GM19324 (cell line): ENCODE data around the gene MICB.
"Not testable (repeated sequence)": the region's sequence is repeated elsewhere in the genome, so short reads cannot be mapped to it uniquely, and the experiment has no call there.

Source experiments
- ATAC-seq: cut with Tn5 transposase; IDR thresholded peaks from one replicate; pipeline ENCODE4 v1.9.1; 2021; ENCODE audit warnings: mild to moderate bottlenecking, moderate library complexity; ENCODE audit not compliant: unreplicated experiment, low FRiP score

MICB gene

GRCh38 chr6:31535538-31536324 is 37.8 kb downstream of the MICB start:
- no peak for ATAC-seq

- ATAC-seq, result no peak
Observed at GRCh38 chr6:31538805-31539400, 41.0 kb downstream of the MICB start.

- no peak for ATAC-seq
Observed at GRCh38 chr6:31540640-31541039, 42.7 kb downstream of the MICB start.

DNA sequence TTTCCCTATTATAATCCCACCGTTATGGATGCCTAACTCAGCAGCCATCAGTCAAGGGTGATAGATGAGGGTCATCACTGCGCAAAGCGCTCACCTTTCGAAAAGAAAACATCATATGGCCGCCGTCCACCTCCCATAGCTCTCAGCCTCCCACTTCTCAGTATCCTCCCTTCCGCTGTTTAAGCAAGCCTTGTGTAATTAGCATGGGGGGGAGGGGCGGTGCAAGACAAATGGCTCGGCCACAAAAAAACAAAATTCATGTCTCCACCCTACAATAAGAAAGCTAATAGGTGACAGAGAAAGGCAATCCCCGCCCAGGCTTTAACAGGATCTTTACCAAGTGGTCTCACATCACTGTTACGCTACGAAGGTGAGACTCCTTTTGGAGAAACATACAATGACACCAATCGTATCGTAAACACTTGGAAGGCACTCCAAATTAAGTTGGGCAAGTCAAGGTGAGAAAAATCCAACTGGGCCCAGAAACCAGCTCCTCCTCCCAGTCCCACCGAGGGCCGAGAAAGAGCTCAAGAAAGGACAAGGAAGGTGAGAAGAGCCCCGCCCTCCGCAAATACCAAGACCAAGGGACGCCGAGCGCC is 43.2 kb downstream of the MICB start:
- peak; percentile 17 for ATAC-seq

GRCh38 chr6:31541658-31542521 is 43.9 kb downstream of the MICB start, which contains the start of gene DDX39B:
DDX39B (minus strand) TSS chr6:31542003; CDS start chr6:31540532, 1,471 bp downstream.
- peak; percentile 79 for ATAC-seq

DNA sequence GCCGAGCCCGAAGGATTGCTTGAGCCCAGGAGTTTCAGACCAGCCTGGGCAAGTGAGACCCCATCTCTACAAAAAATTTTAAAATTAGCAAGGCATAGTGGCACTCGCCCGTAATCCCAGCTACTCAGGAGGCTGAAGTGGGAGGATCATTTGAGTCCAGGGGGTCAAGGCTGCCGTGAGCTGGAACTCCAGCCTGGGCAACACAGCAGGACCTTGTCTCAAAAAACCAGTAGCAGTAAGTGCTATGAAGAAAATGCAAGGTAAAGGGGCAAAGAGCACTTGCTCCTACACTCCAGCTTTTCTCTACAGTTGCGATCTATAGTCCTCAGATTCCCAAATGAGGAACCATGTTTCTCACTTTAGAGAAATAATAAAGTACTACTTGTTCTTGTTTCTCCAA is 45.7 kb downstream of the MICB start:
- ATAC-seq, result no peak

DNA sequence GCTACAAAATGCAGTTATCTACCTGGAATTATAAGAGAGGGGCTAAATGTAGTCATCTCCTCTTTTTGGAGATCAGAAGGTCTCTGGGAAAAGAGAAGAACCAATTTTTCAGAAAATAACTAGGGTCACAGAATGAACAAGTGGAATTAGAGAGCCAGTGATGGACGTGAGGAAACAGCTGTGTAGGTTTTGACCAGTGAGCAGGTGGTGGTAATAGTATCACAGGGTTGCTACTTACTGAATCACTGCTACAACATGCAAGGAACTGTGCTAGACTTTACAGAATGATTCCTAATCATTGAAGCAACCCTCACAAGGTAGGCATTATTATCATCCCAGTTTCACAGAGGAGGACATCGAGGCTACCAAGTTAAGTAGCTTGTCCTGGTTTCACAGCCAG is 46.7 kb downstream of the MICB start:
- no peak for ATAC-seq

- no peak for ATAC-seq
Observed at GRCh38 chr6:31545291-31545690, 47.3 kb downstream of the MICB start.

DNA sequence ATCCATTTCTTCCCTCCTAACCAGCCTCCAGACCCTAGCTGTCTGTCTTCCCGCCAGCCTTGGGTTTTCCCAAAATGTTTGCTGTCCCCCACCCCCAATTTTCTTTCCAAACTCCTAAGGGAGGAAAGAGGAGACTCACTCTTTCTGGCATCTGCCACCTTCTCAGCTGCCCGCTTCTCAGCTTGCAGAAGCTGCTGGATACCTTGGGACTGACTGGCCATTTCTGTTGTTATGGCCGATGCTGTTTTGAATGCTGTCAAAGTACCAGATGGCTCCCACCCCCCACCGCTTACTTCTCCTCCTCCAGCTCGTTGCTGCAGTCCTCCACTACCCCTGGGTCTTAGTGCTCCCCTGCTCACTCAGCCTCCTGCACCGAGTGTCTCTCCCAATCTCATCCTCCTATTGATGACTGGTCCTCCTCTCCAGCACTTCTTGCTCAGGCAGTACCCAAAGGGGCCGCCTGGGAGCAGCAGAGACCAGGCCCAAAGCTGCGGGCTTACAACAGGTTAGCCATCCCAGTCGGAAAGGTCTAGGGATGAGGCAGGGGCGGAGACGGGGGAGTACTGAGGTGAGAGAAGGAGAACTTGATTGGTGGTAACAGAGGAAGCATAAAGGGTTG is 48.5 kb downstream of the MICB start, which contains the start of gene ATP6V1G2:
TSS of gene ATP6V1G2 (minus strand) at position 270 of the 619 bp plus-strand sequence. CDS start at position 221, 49 bp downstream.
- ATAC-seq, result no peak

DNA sequence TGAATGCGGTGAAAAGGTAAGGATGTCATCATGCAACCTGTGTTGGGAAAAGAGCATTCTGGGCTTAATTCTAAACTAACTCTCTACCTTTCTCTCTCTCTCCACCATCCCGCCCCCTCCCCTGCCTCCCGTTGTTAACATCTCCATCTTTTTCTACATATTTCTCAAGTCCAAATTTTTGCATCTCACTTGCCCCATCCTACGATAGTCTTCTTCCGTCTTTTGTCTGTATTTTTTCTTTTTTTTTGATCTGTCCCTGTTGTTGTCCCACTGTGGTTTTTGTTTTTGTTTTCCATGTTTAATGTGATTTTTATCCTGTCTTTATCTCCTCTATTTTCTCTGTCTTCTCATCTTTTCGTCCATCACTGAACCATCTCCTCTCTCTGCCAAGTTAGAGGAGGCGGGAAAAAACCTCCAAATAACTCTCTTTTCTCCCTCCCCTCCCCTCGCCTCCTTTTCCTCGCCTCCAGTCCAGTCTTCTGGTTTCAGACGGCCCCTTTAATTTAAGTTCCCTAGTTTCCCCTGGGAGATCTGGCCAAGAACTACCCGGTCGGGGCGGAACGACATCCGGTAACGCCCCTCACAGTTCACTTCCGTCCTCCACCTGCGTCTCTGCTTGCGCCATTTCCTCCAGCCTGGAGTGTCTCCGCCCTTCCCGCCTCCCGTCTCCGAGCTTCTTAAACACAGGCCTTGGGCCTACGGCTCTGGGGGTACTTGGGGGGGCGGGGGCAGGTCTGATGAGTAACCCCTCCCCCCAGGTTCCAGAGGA is 49.2 kb downstream of the MICB start, which contains the start of gene NFKBIL1:
TSS of gene NFKBIL1 (plus strand) at position 651 of the 769 bp plus-strand sequence. CDS start at position 738, 87 bp downstream.
- ATAC-seq, result peak; percentile 76

DNA sequence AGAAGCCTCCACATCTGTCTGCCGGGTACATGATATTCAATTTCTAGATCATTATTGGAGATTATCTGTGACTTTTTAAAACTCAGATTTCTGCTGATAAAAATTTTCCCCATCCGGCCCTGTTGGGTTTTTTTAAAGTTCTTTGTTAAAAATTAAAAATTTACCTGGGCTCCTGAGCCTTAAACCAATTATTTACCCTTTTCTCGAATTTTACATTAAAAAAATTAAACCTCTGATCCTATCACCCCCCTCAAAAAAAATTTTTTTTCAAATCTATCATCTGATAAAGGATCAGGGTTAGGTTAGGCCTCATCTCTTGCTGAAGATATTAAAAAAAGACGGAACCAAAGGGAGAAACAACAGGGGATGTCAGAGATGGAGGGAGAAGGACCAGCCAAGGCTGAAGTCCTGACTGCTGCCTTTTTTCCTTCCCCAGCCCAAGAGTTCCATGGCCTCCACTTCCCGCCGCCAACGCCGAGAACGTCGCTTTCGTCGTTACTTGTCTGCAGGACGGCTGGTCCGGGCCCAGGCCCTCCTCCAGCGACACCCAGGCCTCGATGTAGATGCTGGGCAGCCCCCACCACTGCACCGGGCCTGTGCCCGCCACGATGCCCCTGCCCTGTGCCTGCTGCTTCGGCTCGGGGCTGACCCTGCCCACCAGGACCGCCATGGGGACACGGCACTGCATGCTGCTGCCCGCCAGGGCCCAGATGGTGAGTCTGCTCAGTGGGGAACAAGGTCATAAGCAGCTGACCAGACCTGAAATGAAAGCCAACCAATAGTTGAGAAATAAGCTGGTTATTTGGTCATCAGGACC is 50.0 kb downstream of the MICB start:
- no peak for ATAC-seq

DNA sequence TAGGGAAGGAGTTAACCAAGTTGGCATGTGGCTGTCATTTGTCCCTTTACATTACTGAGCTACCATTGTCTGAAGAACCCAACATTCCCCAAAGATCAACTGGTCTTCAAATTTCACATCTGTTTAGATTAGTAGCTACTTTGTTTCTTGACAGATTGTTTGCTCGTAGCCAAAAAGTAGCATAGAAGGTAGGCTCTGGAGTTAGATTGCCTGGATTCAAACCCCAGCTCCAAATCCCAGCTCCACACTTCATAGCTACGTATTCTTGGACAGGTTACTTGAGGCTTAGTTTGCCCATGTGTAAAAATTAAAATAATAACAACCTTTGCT is 50.6 kb downstream of the MICB start:
- ATAC-seq, result no peak

DNA sequence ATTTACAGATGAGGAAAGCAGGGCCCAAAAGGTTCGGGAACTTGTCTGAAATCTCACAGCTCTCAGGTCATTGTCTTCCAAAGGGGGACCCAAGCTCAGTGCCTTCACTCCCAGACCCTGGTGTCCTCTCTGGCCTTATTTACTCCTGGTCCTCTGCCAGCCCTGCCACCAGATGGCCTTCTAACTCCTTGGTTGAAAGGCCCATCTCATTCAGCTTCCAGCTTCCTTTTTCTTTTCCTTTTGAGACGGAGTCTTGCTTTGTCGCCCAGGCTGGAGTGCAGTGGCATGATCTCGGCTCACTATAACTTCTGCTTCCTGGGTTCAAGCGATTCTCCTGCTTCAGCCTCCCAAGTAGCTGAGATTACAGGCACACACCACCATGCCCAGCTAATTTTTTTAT is 53.4 kb downstream of the MICB start:
- ATAC-seq, result not testable (repeated sequence)

GRCh38 chr6:31556307-31556706 is 58.4 kb downstream of the MICB start:
- no peak for ATAC-seq

DNA sequence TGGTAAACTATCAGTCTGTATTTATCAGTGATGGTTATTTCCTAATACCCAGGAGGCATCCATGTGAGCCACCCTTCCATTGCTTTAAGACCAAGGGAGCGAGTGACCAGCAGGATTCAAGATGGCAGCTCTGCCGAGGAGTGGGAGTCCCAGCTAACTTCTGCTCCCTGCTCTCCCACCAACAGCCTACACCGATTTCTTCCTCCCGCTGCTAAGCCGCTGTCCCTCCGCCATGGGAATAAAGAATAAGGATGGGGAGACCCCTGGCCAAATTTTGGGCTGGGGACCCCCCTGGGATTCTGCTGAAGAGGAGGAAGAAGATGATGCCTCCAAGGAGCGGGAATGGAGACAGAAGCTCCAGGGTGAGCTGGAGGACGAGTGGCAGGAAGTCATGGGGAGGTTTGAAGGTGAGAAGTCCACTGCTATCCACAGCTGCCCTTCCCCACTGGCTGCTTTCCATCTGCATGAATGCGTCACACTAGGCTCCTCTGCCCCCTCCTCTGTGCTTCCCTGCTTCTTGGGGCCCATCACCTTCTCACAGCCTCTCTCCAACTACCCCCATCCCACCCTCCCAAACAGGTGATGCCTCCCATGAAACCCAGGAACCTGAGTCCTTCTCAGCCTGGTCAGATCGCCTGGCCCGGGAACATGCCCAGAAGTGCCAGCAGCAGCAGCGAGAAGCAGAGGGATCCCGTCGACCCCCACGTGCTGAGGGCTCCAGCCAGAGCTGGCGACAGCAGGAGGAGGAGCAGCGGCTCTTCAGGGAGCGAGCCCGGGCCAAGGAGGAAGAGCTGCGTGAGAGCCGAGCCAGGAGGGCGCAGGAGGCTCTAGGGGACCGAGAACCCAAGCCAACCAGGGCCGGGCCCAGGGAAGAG is 59.7 kb downstream of the MICB start:
- no peak for ATAC-seq

DNA sequence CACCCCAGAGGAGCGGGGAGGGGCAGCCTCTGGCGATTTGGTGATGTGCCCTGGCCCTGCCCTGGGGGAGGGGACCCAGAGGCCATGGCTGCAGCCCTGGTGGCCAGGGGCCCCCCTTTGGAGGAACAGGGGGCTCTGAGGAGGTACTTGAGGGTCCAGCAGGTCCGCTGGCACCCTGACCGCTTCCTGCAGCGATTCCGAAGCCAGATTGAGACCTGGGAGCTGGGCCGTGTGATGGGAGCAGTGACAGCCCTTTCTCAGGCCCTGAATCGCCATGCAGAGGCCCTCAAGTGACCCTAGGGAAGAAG is 60.3 kb downstream of the MICB start:
- ATAC-seq, result no peak

DNA sequence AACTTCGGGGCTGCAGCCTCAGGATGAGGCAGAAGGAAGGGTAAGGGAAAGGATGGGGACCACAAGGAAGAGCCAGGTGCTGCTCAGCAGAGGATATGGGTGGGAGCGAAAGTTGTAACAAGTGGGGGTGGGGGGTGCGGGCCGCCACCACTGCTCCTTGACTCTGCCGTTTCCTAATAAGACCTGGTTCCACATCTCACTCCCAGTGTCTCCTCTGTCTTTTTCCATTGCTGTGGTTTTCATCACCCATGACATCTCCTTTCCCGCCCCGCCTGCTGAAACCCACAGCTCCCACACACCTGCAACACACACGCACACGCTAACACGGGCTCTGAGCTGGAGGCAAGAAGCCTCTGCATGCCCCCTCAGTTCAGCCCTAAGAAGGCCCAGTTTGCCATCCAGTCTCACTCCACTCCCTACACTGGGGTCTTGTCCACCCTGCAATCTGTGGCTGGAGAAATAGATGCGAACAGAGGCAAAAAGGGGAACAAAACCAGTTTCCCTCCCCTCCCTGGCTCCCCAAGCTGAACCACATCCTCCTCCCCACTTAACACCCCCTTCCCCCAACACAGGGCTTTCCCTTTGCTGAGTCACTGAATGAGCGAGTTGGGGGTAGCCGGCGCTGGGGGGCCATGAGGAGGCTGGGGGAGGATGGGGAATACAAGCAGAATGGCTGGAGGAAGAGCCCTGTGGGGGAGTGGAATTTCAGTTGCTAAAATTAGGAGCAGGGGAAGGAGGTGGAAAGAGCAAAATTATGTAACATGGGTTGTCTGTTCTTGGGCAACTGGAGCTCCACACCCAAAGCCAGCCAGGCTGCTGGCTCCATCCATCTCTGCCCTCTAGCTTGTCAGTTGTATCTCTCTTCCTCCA is 60.9 kb downstream of the MICB start:
- ATAC-seq, result no peak
